GM18909 (cell line): Measurements from ENCODE around the gene CSF2RB.

Experiments used
- ATAC-seq: cut with Tn5 transposase; IDR thresholded peaks from one replicate; pipeline ENCODE4 v1.9.1; 2021; ENCODE audit warnings: mild to moderate bottlenecking; ENCODE audit not compliant: unreplicated experiment, poor library complexity

CSF2RB gene

GRCh38 chr22:36916034-36916433 lies 2.6 kb downstream of the CSF2RB start:
- ATAC-seq = no peak

DNA sequence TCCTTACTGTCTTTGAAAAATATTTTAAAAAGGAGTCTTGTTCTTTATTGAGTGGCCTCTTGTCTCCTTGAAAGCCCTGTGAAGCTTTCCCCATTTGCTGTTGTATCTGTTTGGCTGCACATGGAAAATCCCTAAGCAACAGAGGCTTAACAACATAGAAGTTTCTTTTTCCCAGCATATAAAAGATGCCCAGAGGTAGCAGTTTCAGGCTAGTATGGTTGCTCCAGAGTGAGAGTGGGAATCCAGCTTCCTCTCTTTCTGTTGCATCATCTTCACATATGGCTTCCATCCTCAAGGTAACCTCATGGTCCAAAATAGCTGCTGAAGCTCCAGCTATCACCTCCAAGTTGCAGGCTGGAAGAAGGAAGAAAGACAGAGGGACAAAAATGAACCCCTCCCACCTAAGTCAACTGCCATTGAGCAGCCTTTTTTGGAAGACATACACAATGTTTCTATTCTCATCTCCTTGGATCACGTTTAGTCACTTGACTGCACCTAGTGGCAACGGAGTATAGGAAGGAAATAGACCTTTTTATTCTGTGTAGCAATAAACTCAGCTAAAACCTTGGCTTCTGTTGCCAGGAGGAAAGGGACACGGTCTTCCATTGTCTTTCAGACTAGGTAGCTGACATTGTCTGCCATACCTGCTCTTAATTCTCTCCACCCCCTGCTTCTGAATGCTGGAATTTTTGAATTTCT lies 5.3 kb downstream of the CSF2RB start:
- no peak for ATAC-seq

- no peak for ATAC-seq
Measured at GRCh38 chr22:36921309-36922104, 8.1 kb downstream of the CSF2RB start.

DNA sequence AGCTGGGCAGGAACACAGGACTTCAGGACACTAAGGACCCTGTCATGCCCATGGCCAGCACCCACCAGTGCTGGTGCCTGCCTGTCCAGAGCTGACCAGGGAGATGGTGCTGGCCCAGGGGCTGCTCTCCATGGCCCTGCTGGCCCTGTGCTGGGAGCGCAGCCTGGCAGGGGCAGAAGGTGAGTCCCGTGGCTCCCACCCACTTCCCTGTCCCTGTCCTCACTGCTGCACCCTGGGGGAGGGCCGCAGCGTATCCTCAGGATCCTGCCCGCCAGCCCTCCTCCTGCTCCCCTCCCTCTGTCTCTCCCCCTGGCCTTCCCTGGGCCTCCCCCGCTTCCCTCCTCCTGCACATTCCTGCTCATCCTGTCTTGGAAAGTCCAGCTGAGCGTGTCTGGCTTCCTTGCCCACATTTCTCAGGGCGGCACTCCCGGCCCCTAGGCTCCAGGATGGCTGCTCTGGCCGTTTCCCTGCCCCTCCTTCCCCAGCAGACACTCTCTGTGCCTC lies 8.7 kb downstream of the CSF2RB start:
- ATAC-seq = no peak

GRCh38 chr22:36922711-36923110 lies 9.3 kb downstream of the CSF2RB start:
- ATAC-seq = no peak

DNA sequence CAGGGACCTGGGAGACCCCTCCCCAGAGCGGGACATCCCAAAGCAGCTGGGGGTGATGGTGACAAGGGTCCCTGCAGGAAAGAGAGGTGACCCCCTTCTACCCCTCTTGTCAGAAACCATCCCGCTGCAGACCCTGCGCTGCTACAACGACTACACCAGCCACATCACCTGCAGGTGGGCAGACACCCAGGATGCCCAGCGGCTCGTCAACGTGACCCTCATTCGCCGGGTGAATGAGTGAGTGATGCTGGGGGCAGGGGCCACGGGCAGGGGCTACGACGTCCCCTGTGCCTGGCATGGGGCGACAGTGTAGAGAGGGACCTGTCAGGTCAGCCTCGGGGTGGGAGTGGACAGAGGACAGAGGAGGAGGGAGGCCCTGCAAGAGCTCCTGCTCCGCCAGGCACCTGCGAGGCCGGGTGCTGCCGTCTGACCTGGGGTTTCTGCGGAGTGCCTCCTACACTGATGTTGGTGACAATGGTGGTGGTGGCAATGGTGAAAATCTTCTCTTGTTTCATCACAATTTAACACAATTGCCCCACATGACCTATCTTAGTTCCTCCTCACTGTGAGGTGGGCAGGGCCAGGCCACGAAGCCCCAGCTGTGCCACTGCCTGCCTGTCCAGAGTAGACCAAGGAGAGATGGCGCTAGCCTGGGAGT lies 9.8 kb downstream of the CSF2RB start:
- ATAC-seq = no peak

DNA sequence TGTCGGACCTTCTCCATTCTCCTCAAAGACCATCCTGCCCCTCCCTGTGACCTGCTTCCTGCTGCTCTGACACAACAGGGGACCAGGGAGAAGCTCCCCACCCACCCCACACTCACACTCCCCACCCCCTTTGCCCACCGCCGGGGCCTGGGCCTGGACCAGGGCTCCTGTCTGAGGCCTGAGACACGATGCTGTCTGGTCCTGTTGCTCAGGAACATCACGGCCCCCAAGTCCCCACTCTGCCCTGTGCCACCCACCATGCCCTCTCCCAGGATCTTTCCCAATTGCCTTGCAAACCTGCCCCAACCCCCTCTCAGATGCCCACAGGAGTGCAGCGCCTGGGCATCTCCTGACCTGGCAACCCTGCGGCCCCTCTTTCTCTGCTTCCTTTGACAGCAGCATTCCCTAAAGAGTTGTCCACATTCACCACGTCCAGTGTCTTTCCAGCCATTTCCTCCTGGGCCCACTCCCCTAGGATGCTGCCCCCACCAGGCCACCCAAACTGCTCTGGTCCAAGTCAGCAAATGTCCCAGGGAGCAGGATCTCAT lies 10.8 kb downstream of the CSF2RB start:
- ATAC-seq = no peak

DNA sequence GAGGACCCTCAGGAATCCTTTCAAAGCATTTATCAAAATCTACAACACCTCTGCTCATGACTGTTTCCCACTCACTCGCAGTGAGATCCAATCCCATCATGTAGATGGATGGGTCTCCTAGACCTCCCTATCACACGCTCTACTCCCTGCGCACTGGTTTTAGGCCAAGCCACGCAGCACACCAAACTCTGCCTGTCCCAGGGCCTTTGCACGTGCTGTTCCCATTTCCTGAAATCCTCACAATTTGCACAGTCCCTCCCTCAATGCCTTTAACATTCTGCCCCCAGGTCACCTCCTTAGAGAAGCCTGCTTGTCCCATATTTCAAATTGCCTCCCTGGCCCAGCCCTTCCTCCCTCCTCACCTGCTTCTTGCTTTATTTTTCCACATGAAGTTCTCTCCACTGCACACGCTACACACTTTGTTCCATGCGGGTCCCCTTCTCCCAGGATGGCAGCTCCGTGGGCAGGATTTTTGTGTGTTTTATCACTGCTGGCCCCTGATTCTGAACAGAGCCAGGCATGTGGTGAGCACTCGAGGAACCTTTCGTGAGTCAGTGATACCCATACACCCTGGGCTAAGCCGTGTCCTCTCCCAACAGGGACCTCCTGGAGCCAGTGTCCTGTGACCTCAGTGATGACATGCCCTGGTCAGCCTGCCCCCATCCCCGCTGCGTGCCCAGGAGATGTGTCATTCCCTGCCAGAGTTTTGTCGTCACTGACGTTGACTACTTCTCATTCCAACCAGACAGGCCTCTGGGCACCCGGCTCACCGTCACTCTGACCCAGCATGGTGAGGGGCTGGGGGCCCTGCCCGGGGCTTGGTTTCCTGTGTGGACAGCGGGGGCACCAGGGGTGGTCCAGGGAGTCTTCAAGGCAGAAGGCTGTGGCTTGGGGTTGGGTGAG lies 12.2 kb downstream of the CSF2RB start:
- ATAC-seq = no peak

- no peak for ATAC-seq
Measured at GRCh38 chr22:36926309-36926708, 12.9 kb downstream of the CSF2RB start.

DNA sequence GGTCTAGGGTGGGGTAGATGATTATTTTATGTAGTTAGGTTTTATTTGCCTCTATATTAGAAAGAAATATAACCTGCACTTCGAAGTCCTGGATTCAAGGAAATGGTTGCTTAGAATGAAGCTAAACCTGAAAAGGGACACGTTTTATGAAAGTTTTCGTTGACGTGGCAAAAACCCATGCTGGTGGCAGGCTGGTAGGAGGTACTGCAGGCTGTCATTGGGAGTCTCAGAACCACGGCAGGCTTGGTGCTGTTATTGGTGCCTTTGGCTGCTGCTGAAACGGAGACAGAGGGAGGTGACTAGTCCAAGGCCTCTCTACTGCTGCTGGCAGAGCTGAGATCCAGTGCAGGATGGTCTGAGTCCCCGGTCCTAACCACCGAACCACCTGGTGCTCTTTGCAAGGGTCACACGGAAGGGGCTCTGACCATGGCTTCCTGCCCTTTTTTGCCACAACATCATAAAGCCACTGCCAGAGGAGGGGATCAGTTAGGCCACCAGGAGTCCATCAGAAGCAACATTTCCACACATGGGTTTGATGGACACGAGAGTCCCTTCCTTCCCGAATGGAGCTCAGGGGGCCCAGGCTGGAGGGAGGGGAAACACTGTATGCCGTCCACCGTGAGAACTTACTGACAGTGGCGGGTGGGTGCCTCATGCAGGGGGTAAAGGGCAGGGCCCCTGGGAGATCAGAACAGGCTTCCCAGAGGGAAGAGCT lies 13.4 kb downstream of the CSF2RB start:
- ATAC-seq = no peak

DNA sequence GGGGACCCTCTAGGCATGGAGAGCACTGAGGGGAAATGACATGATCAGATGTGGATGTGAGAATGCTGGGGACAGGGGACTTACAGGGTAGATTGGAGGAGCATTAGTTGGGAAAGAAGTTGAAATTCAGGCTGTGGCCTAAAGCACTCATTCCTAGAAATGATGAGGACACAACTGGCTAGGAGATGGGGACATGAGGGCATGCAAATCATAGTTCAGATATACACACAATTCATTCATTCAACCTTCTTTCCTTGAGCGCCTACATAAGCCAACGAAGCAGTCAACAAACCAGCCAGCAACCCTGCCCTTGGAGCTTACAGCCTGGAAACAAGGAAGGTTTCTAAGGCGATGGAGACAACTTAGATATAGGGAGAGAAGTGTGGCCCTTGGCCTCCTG lies 14.2 kb downstream of the CSF2RB start:
- ATAC-seq = no peak

DNA sequence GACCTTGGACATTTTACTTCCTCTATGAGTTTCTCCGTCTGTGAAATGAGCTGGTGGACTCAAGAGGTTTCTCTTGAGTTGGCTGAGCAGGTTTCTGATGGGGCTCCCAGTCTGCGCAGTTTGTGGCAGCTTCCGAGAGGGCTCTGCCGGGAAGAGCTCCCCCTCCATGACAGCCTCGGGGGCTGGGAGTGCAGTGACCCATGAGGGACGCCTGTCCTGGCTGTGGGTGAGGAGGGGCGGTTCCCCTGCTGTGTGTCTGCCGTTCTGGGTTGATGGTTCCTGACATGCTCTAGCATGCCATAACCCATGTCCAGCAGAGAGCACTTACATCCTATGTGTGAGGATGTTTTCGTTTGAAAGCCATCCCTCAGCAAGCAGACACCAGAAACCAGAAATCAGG lies 14.8 kb downstream of the CSF2RB start:
- no peak for ATAC-seq

GRCh38 chr22:36928786-36929535 lies 15.5 kb downstream of the CSF2RB start:
- ATAC-seq = no peak

DNA sequence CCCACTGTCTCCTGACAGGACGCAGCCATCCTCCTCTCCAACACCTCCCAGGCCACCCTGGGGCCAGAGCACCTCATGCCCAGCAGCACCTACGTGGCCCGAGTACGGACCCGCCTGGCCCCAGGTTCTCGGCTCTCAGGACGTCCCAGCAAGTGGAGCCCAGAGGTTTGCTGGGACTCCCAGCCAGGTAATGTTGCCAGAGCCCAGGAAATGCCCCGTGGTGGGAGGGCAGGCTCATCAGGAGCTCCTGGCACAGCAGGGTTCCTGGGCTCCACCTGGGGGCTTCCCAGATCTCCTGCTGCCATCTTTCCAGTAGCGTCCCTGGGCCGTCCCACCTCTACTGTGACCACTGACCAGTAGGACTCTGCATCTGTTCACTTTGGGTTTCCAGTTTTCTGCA lies 16.2 kb downstream of the CSF2RB start:
- ATAC-seq = no peak

DNA sequence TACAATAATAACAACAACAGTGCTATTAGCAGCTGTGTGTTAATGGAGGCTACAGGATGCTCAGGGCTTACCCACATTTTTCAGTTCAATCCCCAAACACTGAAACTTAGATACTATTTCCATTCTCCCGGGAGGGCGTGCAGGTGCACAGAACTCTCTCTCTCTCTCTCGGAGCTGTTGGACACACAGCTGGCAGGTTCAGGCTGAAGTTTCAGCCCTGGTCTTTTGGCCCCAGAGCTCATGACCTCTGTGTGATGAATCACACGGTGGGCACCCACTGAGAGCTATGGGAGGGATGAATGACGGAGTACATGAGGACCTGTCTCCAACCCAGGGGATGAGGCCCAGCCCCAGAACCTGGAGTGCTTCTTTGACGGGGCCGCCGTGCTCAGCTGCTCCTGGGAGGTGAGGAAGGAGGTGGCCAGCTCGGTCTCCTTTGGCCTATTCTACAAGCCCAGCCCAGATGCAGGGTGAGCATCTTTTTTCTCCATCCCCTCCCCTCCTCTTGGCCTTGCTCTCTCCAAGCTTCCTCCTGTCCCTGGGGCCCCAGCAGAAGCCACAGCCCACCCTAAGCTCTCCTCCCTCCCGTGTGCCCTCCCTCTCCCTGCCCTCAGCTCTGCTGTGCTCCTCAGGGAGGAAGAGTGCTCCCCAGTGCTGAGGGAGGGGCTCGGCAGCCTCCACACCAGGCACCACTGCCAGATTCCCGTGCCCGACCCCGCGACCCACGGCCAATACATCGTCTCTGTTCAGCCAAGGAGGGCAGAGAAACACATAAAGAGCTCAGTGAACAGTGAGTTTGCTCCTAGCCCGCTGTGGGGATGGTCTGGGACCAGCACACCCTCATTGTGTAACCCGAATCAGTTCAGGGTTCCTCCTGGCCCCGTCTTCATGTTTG lies 16.9 kb downstream of the CSF2RB start:
- no peak for ATAC-seq

DNA sequence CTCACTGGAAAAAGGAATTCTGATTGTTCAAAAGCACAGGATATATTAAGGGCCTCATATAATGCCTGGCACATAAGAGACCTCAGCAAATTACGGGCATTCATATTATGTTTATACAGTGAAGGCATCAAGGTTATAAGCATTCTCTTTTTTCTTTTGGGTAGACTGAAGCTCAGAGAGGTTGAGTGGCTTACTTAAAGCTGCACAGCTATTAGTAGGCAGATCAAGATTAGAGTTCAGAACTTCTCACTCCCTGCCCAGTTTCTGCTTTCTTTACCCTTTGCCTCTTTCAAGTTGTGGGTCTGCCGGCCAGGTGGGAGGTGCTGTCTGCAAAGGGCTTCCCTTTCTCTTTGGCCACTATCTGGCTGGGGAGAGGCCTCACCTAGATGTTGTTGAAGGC lies 18.0 kb downstream of the CSF2RB start:
- ATAC-seq = no peak

GRCh38 chr22:36933629-36934417 lies 20.4 kb downstream of the CSF2RB start:
- no peak for ATAC-seq
